Myocyte (in vitro differentiated cells): ENCODE data around the gene YIPF7. TPM values are rescaled to one million over a fixed set of nuclear protein-coding genes. Genes with fewer than 3 reads are reported as not detected.

ENCODE experiments used
- DNase-seq: peaks from one replicate; pipeline ENCODE4 v3.0.0-alpha.2; 2012; ENCODE audit warnings: low read depth
- polyA plus RNA-seq: library from polyadenylated mRNA; unstranded; fragments of >200 nt; gene quantifications from one replicate; pipeline ENCODE4 v1.2.1, GENCODE V29; 2012; ENCODE audit warnings: missing spikeins
- total RNA-seq: library from RNA; depleted of rRNA; stranded (reverse); fragments of >200 nt; gene quantifications from 2 replicates; pipeline ENCODE4 v1.2.3, GENCODE V29; 2014

The YIPF7 gene
- 4.9 and 5.8 TPM in 2 replicates for total RNA-seq
- polyA plus RNA-seq: 2.8 TPM

DNA sequence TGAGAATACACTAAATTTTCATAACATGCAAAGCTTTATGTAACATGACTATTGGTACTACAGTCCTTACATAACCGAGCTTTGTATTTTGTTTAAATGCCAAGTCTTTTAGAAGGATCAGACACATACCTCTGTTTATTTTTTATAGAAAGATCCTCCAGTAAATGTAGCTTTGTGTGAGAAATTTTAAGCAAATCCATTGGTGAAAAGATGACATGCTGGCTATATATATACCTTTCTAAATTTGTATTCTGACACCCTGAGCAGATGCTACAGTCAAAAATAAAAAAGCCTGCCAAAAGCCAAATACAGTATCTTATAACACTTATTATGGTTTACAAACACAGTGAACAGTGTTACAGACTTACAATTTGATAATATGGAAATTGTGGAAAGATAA is at the start of gene YIPF7:
YIPF7 (minus strand) TSS at position 201 of the 400 bp plus-strand sequence. CDS start 1,525 bp downstream, outside the sequence.
- peak; percentile 46 for DNase-seq

DNA sequence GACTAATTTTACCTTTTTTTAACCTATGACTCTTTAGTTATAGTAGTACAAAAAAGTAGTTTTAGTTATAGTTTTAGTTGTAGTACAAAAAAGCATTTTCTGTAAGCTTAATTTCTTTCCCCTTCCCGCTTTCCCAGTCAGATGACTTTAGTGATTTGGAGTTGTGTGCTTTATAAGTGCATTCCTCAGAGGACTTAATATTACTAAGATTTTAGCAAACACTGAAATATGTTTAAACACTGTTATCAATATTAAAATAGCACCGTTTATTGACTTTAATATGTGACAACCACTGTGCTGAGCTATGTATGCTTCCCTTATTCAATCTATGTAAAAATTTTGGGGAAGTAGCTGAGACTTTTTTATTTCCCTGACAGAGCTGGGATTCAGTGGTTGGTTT is 49.6 kb upstream of the YIPF7 start:
- DNase-seq: no peak

DNA sequence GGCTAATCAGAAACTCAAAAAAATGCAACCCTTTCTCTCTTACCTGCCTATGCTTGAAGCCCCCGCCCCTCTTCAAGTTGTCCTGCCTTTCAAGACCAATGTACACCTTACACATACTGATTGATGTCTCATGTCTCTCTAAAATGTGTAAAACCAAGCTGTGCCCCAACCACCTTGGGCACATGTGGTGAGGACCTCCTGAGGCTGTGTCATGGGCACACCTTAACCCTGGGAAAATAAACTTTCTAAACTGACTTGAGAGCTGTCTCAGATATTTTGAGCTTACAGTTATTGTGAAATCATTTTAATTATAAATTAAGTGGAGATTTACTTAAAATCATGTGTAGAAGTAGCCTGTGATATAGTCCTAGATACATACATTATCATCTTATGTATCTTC is 49.0 kb upstream of the YIPF7 start:
- DNase-seq: no peak

DNA sequence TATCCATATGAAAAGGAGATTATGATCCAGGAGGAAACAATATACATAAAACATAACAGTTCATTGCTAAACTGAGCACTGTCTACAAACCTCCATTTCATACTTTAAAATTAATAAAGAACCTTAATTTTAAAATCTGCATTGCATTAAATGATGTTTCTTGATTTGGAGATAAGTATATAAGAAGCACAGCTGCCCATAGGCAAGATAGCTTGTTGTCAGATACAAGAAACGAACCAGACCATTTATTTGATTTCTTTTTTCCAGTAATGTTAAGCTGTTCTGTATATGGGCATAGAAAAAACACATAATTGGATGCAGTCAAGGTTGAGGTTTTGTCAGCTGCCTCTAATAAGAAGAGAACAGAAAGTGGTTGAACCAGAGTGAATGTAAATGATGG is 33.2 kb upstream of the YIPF7 start:
- DNase-seq: no peak

DNA sequence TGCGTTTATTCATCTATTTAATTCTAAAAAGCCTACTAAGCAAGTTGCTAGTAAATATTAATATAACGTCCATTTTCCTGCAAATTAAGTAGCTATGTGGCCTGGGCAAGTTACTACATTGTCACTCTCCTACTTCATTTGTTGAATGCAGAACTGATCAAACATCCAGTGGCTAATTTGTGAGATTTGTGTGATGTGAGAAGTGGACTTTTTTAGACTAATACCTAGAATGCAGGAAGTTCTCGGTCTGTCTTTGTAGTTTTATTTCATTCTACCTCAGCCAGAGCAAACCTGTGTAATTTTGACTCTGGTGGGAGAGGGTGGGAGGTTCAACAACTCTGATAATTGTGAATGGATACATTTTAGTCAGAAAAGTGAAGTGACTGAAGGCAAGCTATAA is 27.6 kb upstream of the YIPF7 start:
- no peak for DNase-seq

DNA sequence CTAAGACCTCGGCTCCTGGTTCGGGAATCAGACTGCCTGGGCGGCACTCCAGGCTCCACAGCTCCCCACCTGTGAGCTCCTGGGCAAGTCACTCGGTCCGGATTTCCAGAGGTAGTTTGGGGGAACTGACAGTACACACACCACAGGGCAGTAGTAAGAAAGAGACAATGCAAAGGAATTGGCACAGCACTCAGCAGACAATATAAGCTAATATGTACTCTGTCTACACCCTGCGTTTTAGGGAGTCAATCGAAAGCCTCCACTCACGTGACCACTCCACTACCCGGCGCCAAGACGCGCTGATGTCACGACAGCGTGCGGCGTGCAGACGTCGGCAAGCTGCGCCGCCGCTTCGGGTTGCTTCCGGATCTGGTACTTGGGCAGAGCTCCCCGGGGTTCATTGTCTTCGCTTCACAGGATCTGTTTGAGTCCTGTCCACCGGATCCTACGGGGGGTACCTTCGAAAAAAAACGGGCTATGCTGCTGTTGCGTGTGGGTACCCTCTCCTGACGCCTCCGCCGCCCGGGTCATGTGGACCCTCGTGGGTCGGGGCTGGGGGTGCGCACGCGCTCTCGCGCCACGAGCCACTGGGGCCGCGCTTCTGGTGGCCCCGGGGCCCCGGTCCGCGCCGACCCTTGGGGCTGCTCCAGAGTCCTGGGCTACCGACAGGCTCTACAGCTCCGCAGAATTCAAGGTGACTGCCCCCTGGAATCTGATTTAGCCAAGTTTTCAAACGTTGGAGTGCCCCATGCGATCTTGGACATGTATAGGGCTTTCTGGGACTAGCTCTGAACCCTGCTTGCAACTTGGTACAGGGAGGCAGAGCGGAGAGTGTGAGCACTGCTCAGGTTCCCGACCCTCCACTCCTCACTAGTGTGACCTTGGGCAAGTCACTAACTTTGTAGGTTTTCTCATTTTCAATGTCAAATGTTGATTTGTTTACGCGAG is 26.9 kb upstream of the YIPF7 start, which contains the start of gene GUF1:
GUF1 (plus strand) TSS at position 327 of the 948 bp plus-strand sequence; CDS start at position 530, 203 bp downstream.
- DNase-seq: peak; percentile 93

DNA sequence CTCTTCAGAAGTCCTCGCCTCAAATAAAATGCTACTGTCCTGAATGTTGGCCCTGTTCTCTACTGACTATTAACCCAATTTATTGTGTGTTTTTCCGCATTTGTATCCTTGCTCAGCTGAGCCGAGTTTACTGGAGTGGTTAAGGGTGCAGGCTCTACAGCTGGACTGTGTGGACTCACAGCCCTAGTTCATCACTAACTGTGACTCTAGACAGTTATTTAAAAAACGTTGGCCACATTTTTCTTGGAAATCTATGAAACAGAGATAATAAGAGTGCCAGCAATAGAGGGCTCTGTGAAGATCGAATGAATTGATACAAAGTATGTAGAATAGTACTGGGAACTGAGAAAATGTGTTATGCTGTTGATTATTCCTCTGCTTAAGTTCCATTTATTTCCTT is 23.9 kb upstream of the YIPF7 start:
- DNase-seq: no peak

DNA sequence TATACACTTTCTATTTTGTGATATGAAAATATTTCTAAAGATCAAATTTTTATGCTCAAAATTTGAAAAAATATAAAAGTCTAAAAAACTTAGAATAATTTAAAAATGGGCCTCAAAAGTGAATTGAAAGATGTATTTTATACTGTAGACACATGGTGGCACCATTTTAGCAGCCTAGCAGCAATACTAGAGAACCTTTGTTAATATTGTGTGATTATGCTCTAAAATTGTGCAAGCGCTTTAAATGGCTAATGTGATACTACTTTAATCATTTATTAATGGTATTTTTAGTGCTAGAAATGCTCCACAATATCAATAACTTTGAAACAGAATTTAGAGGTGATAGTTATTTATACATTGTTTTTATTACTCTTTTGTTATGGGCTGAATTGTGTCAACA is 23.0 kb upstream of the YIPF7 start:
- DNase-seq: no peak

DNA sequence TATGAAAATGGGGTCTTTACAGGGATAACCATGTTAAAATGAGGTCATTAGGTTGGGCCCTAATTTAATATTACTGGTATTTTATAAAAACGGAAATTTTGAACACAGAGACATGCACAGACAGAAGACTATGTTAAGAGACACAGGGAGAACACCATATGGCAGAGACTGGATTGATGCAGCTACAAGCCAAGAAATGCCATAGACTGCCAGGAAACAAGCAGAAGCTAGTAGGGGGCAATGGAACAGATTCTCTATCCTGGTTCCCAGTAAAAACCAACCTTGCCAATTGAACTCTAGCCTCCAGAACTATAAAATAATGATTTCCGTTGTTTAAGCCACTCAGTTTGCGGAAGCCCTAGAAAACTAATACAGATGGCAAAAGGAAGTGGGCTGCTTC is 20.2 kb upstream of the YIPF7 start:
- no peak for DNase-seq

DNA sequence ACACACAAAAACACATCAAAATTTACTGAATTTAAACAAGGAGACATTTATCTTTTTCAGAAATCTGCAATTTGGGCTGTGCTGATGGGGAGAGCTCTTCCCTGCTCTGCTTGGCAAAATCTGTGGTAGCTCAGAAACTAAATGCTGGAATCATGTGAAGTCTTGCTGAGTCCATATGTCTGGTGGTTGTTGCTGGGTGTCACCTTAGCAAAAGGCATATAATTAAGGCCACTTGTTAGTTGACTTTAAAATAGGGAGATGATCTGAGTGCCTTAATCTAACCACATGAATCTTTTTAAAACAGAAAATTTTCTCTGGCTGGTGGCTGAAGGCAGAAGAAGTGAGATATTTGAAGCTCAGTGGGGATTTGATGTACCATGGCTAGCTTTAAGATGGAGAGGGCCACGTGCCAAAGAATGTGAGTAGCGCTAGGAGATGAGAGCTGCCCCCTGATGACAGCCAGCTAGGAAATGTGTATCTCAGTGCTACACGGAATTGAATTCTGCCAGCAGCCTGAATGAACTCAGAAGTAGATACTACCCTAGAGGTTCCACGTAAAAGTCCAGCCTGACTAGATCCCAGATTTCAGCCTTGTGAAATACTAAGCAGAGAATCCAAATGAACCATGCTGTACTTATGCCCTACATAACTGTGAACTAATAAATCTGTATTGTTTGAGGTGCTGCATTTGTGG is 19.2 kb upstream of the YIPF7 start:
- no peak for DNase-seq

DNA sequence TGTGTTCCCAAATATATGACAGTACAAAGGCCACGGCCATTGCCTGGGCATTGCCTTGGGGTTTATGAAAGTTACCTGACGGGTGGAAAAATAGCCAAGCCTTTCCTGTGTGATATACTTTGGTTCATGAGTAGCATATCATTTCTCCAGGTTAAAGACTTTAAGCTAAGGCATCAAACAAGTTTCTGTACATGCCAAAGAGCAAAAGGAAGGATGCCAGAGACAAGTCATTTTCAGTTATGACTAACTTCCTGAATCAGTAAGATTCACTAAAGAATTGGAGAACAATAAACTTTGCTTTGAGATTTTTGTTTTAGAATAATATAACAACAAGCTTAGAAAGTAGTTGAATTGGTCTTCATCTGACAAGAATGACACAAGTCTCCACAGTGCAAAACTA is 17.1 kb upstream of the YIPF7 start:
- DNase-seq: no peak

DNA sequence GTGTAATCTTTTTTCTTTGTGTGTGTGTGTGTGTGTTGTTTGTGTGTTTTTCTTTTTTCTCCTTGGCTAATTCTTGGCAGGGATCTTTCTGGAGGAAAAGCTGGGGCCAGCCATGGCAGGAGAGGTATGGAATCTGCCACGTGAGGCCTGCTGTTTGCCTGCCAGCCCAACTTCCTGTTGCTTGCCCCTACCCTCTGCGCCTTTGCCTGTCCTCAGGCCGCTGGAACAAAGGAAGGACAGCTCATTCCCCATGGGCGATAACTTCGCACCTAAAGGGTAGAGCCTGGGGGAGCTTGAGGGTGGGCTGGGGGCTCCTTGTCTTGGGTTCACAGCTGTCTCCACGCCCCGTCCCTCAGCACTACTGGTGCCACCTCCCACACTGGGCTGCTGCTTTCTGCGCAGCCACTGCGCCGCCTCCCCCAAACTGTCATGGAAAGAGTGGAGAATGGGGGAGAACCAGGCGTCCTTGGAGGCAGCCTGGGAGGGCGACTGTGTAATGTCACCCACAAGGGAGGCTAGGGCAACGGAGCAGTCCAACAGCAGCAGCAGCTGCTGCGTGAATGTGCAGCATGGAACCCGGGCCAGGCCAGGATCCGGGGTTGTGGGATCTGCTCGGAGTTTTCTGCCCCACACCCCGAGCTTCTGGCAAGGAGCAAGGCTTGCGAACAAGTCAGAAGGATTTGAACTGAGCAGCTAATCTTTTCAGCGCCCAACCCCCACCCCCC is 12.3 kb upstream of the YIPF7 start:
- DNase-seq: no peak

DNA sequence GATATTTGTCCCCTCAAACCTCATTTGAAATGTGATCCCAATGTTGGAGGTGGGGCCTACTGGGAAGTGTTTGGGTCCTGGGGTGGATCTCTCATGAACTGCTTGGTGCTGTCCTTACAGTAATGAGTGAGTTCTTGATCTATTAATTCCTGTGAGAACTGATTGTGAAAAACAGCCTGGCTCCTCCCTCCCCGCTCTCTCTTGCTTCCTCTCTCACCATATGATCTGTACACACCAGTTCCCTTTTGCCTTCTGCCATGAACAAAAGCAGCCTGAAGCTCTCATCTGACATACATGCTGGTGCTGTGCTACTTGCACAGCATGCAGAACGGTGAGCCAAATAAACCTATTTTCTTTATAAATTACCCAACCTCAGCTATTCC is 11.2 kb upstream of the YIPF7 start:
- DNase-seq: no peak

DNA sequence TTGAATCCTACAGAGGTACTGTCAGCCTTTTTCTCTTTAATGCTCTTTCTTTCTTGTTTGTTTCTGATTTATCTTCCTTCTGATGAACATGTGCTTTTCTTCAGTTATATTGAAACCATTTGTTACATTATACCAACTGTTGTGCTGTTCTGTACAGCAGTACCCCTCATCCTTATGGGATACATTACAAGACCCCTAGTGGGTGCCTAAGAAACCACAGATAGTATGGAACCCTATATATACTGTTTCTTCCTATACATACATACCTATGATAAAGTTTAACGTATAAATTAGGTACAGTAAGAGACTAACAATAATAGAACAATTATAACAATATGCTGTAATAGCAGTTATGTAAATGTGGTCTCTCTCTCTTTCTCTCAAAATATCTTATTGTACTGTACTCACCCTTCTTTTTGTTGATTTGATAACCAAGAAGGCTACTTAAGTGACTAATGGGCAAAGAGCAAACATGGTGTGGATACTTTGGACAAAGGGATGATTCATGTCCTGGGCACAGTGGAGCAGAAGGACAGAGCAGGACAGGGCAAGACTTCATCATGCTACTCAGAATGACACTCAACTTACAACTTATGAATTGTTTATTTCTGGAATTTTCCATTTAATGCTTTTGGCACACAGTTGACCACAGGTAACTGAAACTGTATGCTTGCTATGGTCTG is 10.7 kb upstream of the YIPF7 start:
- peak; percentile 6 for DNase-seq

DNA sequence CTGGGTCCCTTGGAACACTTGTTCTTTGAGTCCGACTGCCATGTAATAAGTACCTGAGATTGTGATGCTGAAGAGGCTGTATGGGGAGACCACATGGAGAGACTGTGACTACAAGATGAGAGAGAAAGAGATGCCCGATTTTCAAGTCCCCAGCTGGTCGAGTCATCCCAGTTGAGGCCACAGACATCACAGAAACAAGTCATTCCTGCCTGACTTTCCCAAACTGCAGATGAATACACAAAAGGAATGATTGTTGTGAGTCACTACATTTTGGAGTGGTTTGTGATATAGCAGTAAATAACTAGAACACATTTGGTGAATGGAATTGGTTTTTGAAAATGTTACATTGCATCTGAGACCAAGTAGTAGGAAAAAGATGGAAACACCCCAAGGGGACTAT is 9.0 kb upstream of the YIPF7 start:
- DNase-seq: no peak

DNA sequence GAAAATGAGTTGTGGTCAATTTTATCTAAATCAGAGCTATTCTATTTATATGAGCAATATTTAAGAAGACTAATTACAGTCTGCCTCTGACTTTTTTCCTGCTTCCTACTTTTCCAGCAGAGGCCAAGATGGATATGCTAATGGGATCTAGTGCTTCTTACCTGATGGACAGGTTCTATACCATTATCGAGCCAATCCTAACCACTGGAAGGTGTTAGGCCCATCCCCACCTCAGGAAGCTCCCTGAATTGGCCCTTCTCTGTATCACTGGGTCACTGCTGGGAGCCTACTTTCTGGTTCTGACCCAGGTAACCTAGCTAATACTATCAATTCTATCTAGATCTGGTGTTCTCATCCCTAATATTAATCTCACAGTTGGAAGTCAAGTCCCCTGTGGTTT is 577 bp upstream of the YIPF7 start:
- DNase-seq: no peak

DNA sequence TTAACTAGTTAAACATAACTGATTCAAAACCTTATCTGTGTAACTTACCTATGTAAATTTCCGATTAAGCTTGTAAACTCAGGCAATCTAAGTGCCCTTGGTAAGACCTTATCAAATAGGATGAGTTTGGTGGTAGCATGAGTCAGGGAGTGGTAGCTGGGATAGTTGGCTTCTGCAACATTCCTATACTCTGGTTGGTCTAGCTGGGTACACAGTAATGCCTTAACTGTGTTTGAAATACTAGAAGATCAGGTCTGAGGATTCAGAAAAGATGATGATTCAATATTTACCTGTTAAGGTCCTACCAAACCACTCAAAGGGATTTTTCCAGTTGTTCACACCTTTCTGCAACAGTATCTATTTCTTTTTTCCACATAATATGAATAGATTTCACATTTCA is 5.3 kb downstream of the YIPF7 start:
- no peak for DNase-seq

DNA sequence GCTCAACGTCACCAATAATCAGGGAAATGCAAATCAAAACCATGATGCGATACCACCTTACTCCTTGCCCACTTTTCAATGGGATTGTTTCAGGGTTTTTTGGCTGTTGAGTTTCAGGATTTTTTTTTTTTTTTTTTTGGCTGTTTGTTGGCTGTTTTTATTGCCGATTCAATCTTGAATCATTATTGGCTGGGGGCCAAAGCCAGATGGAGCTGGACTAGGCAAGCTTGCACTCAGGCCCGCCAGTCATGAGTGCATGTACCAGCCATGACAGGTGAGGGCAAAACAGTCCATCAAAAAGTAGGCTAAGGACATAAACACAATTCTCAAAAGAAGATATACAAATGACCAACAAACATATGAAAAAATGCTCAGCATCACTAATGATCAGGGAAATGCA is 13.3 kb downstream of the YIPF7 start:
- no peak for DNase-seq

DNA sequence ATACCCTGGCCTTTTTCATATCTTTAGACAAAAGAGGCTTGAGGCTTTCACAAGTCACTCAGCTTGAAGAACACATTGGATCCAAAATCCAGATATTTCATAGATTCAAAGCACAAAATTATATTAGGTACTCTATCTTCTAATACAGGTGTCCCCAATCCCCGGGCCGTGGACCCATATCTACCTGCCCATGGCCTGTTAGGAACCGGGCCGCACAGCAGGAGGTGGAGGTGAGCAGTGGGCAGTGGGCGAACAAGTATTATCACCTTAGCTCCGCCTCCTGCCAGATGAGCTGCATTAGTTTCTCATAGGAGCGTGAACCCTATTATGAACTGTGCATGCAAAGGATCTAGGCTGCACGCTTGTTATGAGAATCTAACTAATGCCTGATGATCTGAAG is 18.7 kb downstream of the YIPF7 start:
- no peak for DNase-seq

DNA sequence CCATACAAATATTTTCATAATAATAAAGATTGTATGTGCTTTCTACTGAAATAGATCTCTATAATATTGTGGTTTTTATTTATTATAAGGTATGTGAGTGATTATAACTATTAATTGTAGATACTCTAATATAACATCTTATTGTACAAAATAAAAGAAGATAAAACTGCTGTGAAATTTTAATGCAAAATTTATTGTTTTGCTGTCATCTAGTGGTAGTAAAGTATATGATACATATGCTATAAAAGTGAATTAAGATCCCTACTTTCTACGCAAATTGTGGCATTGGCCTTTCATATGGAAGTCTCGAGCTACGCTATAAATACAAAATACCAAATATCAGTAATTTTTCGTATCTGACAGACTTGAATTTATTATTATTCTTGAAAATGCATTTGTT is 19.3 kb downstream of the YIPF7 start:
- no peak for DNase-seq

DNA sequence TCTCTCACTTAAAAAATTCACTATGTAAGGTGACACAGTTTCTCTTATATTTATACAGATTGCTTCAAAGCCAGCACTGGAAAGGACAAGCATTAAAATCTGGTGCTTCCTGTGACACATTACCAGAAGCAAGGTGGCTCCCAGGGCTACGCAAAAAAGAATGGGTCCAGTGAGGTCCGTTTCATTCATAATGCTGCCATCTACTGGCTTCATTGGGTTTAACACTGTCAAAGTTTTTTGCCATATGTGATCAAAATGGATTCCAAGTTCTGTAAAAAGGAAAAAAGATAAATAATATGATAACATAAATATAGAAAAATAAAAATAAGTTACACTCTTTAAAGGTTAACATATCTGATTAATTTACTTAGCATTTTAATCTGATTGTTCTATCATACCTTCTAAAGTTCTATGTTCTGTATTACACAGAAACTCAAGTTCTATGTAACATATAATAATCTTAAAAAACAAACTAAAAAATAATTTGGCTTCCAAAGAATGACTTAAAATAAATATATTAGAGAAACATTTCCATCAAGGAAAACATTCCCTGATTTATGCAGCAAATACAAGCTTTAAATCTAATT is 22.1 kb downstream of the YIPF7 start:
- DNase-seq: peak; percentile 62
